ENCODE measurements around the gene DIP2B.
A peak's percentile ranks its signal among the peaks of the same experiment; 100 is the strongest.

DIP2B gene

DNA sequence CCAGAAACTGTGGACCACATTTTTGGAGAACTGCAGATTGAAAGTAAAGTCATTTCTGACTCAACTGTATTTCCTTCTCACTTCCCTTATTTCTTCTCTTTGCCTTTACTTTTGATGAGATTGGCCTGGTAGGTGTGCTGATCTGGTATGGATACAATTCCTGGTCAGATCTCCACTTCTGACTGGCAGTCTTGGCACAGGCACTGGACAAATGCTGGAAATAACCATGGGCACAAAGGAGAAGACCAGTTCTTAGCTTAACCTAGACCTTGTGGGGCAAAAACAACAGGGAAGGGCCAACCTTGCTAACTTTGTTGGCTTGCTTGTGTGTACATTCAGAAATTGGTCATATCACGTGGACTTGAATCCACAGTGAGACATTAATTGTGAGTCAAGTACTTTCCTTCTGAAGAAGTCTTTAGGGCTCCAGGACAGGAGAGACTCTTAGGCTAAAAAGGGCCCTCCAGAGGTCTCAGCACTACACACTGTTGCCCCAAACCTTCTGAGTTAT, 75.0 kb downstream of the DIP2B start:
- peak; percentile 23 for DNase-seq

DNA sequence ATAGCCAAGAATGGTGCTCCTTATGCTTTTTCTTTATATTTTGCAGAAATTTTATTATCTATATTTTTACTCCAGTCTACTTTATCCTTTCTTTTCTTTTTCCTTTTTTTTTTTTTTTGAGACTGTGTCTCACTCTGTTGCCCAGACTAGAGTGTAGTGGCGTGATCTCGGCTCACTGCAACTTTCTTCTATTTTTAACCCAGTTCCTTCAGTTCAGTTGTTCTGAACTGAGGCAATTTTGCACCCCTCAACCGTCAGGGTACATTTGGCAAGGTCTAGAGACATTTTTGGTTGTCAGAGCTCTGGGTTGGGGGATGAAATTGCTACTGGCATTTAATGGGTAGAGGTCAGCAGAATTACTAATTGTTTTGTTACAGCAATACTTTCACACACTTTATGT, 75.7 kb downstream of the DIP2B start:
- no peak for DNase-seq

DNA sequence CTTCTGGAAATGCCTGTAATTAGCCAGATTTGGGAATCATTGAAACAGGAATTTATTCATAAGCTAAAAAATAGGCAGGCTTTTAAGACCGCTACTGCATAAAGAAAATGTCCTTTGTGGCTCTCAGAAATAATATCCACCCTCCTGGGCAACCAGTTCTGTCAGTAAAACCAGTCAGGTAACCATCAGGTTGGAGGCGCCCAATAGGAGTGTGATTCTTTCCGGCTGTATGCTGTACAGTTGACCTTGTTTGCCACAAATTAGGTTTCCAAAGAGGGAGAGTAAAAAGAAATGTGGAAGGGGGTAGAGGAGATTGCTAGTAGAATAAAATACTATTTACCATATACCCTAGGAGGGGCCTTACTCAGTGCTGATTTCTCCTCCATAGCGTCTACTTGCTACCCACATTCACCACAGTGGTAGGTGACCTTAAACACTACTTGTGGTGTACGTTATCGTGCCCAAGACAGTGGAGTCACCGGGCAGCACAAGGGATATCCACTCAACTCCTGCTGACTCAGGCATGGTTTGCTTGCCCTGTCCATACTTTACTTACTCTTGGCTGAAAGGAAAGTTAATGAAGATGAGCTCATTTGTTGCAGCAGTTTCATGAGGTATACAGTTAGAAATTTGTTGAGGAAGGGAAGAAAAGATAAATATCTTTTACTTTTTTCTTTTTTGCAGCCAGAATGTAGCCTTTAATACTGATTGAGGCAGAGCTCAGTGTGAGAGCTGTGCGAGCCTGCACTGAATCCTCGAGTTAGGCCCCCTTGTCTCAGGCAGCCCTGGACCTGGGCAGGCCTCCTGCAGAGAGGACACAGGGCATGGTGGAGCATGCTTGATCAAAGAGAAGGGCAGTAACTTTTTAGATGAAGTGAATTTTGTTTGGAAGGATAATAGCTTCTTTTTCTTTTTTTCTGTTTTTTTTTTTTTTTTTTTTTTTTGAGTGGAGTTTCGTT, 76.7 kb downstream of the DIP2B start:
- peak; percentile 81 for DNase-seq

DNA sequence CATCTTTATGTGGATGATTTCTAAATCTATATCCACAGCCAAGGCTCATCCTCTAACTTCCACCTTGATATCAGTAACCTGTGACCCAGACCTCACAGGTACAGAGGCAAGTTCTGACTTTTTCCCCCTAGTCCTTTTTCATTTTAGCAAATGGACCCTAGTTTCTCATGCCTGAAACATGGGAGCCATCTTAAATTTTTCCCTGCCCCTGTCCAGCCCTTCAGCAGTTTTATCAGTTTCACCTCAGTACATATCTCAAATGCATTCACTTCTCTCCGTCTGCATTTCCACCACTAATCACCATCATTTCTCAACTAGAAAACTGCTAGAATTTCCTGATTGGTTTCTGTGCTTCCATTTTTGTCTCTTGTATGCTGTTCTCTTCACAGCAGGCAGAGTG, 79.3 kb downstream of the DIP2B start:
- no peak for DNase-seq

DNA sequence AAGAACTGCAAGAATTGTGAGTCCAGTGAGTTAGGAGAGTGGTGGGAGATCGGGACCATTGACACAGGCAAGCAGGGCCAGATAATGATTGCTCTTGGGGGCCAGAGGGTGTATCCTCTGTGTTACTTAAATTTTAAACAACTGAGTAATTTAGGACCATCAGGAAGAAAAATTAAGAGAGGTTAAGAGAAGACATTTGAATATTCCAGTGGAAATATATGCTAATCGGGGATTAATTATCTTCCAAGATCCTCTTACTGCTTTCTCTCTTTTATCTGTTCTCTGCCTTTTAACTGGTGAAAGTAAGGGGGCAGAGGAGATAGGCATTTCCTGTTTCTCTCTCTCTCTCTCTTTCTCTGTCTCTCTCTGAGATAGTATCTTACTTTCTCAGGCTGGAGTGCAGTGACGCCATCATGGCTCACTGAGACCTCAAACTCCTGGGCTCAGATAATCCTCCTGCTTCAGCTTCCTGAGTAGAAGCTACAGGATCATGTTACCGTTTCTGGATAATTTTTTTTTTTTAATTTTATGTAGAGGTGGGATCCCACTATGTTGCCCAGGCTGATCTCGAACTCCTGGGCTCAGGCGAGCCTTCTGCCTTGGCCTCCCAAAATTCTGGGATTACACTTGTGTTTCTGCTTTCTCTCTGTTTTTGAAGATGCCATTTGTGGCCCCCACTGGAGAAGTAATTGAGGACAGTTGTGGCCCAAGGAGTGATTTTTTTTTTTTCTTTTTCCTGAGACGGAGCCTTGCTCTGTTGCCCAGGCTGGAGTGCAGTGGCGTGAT, 85.1 kb downstream of the DIP2B start:
- DNase-seq = peak; percentile 92

DNA sequence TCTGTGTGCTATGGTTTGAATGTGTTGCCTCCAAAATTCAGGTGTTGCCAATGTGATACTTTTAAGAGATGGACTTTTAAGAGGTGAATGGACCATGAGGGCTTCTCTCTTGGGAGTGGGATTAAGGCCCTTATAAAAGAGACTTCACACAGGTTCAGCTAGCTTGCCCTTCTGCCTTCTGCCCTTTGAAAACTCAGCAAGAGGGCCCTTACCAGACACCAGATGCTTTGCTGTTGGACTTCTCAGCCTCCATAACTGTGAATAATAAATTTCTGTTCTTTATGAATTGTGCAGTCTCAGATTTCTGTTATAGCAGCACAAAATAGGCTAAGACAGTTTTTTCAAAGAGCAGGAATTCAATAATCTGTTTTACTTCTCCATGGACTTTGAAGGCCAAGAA, 86.1 kb downstream of the DIP2B start:
- no peak for DNase-seq

DNA sequence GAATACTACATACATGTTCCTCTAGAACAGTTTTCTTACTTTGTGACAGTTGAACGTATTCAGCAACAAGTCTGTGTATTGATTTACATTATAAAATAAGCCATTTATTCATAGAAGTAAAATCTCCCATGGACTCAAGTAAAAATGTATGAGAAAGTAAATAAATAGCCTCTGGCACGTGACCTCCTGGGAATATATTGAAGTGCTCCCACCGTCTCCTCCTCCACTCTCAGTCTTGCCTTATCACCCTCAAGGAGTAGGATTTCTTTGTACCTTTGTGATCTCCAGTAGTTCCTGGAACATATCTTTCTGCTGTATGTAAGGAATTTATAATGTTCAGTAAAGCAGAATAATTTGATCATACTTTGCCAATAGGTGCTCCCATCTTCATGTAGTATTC, 90.9 kb downstream of the DIP2B start:
- no peak for DNase-seq

DNA sequence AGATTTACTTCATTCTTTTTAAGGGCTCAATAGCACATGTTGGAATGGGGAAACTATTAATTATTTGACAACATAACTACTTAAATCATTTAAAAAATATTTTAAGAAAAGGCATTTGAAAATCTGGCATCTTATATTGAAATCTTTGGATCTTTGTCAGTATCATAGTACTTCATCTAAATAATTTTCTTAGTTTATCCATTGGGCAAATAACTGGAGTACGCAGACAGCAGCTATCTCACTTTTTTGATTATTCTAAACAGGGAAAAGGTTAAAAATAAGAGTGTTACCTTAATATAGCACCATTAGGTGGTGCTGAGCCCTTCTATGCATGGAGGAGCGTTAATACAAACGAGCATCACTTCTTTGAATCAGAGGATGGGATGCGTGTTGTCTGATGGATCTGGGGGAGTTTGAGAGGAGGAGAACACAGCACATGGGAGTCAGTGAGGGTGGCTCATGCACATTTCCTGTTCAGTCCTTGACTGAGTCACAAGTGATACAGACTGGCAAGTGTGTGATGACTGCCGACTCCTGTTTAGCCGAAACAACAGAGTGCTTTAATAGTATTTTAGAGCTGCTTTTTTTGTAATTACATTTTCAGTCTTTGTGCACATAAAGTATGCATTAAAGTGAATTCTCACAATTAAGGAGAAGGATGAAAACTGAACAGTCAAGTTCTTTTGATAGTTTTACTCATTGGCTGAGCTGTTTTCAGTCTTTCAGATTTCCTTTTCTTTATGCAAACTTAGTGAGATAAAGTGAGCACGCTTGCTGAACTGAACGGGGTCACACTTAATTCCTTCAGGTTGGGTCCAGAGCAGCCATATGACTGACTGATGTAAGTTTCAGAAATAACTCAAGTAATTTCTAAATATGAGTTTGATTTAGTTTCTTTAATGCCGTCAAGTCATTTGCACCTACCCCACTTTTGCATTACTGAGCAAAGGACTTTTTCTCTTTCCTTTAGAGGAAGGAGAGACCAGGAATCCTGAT, 92.7 kb downstream of the DIP2B start:
- DNase-seq = peak; percentile 85

DNA sequence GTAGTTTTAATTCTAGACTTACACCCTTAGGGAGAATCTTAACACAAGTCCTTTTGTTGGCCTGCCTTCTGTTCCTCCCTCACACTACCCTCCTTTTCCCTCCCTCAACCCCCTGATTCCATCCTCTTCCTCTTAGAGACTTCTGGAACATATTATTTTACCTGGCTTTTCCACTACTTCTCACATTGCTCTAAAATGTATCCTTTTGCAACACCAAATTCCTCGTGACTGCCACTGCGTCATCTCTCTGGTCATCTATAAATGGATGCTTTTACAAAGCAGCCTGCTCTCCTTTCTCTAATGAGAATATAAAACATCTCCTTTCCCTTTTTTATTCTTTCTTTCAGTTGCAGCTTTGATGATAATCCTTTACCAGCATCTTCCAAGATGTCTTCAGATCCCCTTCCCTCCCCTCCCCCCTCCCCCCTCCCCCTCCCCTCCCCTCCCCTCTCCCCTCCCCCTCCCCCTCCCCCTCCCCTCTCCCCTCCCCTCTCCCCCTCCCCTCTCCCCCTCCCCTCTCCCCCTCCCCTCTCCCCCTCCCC, 93.6 kb downstream of the DIP2B start:
- peak; percentile 20 for DNase-seq

DNA sequence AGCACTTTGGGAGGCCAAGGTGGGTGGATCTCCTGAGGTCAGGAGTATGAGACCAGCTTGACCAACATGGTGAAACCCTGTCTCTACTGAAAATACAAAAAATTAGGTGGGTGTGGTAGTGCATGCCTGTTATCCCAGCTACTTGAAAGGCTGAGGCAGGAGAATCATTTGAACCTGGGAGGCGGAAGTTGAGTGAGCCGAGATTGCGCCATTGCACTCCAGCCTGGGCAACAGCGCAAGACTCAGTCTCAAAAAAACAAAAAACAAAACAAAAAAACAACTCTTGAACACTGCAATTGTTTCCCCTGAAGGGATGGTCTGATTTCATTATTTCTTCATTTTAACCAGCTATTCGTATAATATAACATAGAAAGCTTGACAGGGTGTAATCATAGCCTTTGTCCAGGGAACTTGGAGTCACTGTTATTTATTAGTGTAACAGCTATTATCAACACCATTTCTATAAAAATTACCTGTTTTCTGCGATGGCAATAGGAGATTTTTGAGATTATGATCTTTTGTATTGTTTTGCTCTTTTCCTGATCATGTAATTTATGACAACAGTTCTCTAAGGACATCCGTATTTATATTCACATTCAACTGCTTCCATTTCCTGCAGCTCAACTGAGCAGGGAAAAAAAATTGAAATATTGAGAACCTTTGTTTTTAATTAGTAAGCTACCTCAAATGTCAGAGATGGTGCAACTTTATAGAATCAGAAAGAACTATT, 94.7 kb downstream of the DIP2B start:
- DNase-seq = no peak

DNA sequence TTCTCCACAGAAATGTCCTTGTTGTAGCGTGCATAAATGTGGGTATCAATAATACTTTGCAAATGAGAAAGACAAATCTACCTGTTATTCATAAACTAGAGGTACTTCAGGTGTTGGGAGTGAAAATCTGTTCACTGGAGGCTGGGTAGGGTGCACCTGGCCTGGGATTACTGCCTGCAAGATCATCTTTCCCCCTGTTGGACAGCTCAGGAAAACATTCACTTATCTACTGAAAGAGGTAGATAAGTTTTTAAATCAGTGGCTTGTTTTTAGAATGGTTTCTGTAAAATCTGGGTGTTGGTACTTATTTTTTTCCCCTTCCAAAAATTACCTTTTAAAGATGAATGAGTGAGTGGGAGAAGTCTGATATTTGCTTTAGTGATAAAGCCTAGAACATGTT, 95.6 kb downstream of the DIP2B start:
- DNase-seq = no peak

DNA sequence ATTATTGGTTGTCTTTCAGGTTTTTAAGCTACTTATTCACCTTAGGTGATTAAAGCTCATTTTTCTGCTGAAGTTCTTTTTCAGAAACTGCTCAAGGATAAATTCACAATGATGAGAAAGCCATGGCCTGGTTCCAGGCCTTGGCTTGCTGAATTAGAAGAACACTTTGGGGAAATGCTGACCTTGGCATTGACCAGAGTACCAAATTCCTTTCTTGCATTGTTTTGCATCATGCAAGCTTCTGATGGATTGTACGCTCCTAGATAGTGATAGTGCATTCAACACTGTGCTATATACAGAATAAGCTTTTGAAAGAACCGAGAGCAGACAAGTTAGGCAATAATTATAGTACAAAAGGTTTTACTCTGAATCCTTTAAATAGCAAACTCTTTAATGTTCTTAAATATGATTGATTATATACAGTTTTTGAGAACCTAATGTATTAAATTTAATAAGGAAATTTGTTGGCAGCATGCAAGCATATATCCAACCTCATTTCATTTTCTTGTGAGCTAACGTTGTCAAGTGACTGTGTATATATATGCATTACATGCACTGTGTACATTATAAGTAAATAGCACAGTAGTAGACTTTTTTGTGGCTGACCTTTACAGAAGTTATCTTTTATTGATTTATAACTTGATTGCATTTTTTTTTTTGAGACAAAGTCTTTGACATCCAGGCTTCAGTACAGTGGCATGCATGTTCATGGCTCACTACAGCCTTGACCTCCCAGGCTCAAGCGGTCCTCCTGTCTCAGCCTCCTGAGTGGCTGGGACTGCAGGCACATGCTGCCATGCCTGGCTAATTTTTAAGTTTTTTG, 99.2 kb downstream of the DIP2B start:
- DNase-seq = no peak

DNA sequence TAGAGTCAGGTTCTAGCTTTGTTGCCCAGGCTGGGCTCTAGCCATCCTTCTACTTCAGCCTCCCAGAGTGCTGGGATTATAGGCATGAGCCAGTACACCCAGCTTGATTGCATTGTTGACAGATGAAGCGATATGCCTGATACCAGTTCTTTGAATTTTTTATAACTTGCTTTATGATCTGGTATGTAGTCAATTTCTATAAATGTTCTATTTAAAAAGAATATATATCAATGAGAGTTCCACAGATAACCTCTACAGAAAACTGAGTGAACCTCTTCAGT, 99.8 kb downstream of the DIP2B start:
- DNase-seq = no peak

DNA sequence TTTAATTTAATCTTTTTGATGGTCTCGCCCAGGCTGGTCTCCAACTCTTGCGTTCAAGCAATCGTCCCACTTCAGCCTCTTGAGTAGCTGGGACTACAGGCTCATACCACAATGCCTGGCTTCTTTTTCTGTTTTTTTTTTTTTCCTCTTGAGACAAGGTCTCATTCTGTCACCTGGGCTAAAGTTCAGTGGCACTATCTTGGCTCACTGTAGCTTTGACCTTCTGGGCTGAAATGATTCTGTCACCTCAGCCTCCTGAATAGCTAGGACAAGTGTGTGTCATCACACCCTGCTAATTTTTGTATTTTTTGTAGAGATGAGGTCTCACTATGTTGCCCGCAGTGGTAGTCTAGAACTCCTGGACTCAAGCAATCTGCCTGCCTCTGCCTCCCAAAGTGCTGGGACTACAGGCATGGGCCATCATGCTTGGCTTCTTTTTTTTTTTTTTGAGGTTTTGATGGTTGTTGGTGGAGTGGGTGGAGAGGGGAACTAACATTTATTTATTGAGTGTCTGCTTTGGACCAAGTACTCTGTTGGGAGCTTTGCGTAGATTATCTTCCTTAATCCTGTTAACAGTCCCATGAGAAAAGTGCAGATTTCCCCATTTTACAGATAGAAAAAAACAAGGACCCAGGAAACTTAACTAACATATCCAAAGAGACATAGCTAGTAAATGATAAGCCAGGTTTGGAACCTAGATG, 102.0 kb downstream of the DIP2B start:
- no peak for DNase-seq

DNA sequence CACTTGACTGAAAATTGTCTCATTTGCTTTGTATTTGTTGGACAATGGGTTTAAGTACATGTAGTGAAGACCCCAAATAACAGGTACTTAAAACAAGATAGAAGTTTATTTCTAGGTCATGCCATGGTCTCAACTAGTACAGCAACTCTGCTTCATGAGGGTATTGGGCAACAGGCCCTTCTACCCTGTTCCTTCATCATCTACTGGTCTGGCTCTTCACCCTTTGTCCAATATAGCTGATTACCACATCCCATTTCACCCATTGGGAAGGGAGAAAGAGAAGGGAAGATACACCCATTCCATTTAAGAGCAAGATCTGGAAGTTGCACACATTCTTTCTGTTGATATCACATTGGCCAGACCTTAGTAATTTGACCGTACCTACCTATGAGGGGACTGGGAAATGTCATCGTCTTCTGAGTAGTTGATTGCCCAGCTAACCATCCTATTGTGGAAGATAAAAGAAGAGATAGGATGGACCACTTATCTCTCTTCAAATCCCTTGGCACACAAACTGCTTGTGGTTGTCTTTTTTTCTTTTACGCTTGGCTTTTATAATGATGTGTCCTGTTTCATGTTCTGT, 104.6 kb downstream of the DIP2B start:
- no peak for DNase-seq

DNA sequence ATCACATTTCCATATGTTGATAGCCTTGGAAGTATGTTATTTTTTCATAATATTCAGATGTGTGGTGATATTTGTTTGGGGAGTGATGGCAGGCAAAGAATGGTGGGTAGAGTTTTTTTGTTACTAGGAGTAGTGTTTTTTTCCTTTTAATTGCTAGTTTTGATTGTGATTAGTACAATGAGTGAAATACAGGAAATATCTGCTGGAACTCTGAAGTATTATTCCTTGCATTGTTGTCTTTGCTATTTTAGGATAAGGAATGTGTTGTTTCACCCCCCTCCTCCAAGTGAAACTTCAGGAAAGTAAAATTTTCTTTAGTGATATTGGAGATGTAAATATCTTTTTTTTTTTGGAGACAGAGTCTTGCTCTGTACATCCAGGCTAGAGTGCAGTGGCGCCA, 105.4 kb downstream of the DIP2B start:
- DNase-seq = no peak

DNA sequence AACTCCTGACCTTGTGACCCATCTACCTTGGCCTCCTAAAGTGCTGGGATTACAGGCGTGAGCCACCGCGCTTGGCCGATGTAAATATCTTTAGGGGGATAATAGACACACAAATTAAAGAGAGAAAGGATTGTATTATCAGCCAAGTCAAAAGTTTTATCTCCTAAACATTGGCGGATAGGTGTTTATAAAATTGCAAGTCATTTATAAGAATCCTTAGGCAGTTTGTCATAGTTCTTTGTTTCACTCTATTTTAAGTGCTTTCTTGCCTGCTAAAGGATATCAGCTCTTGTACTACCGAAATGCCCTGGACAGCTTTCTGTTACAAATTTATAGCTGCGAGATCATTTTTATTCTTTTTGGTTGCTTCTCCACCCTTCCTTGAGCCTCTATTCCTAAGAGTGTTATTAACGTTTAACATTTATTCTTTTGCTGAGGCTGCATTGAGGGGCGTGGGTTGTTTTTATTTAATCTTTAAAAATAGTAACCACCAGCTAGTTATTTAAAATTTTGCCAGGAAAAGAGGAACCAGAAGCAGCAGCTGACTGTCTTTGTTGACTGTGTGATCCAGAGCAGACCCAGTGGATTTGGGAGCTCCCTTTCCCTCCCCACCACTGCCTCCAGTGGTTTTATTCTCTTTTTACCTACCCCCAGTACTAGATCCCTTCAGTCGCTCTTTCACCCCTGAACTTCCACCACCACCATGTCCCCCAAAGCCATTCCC, 106.4 kb downstream of the DIP2B start:
- DNase-seq = no peak

DNA sequence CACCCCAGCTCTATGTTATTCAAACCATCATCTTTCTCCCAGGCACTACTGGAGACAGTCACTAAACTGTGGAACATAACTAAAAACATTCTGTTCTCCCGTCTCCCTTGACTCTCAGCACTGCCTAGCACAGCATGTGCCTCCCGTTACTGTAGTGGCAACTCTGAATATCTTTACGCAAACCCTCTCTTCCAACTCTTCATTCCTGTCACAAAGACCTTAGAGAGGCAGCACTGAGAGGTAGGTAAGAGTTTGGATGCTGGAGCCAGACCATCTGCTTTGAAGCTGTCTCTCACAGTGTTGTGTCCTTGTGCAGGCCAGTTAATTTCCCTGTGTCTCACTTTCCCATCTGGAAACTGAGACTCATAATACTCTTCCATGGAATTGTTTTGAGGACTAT, 108.1 kb downstream of the DIP2B start:
- DNase-seq = no peak

DNA sequence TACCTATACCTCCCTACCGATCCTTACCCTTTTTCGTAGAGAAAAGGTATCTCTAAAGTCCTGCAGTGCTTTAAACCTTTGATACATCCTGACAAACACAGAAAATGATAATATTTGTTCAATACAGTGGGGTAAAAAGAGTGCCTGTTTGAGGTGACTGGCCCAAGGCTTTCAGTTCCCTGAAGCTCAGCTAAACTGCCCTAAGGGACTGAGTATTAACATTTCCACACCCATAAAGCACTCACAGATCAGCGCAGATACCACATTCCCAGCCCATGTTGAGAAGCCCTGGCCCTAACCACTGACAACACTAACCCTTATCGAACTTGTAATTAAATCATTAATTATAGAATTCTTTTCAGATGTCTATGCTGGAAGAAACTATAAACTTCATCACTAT, 108.7 kb downstream of the DIP2B start:
- peak; percentile 22 for DNase-seq
